Neuronal stem cell (in vitro differentiated cells): ENCODE measurements around the gene CMSS1.

Experiments
- DNase-seq: peaks from one replicate; pipeline ENCODE4 v3.0.0-alpha.2; 2013; ENCODE audit warnings: low spot score
- H2AFZ ChIP-seq: one replicate; pipeline ENCODE4 v1.6.1; 2013; ENCODE audit warnings: mild to moderate bottlenecking, low read length, inconsistent platforms
- H2AK5ac ChIP-seq: 2 replicates; pipeline ENCODE4 v1.6.1; 2013; ENCODE audit warnings: low read depth, mild to moderate bottlenecking, inconsistent platforms, low read length, moderate library complexity, mixed read lengths
- H2BK120ac ChIP-seq: 2 replicates; pipeline ENCODE4 v1.6.1; 2013; ENCODE audit warnings: low read depth, mild to moderate bottlenecking, inconsistent platforms, low read length, moderate library complexity, mixed read lengths
- H2BK12ac ChIP-seq: one replicate; pipeline ENCODE4 v1.6.1; 2013; ENCODE audit warnings: low read length, inconsistent platforms
- H2BK15ac ChIP-seq: 2 replicates; pipeline ENCODE4 v1.6.1; 2013; ENCODE audit warnings: mild to moderate bottlenecking, low read length, inconsistent platforms, mixed read lengths
- H2BK5ac ChIP-seq: one replicate; pipeline ENCODE4 v1.6.1; 2013; ENCODE audit warnings: inconsistent platforms, mild to moderate bottlenecking, low read length, moderate library complexity
- H3K14ac ChIP-seq: one replicate; pipeline ENCODE4 v1.6.1; 2013; ENCODE audit warnings: low read length, inconsistent platforms
- H3K18ac ChIP-seq: 2 replicates; pipeline ENCODE4 v1.6.1; 2013; ENCODE audit warnings: low read length, inconsistent platforms
- H3K23ac ChIP-seq: 2 replicates; pipeline ENCODE4 v1.6.1; 2013; ENCODE audit warnings: low read depth, mild to moderate bottlenecking, mixed read lengths, low read length, inconsistent platforms; ENCODE audit not compliant: poor library complexity
- H3K27ac ChIP-seq: replicated peaks from 3 replicates; pipeline ENCODE4 v1.5.1; 2013; ENCODE audit warnings: low read length, inconsistent platforms
- H3K27me3 ChIP-seq, 3 experiments: 2 replicates each; pipeline ENCODE4 v1.6.1; 2013; ENCODE audit warnings: low read length in 3 of 3, mild to moderate bottlenecking in 2 of 3, inconsistent platforms in 1 of 3, low read depth in 1 of 3, mixed read lengths in 1 of 3, moderate library complexity in 1 of 3; ENCODE audit not compliant: control insufficient read depth in 3 of 3, insufficient read depth in 3 of 3
- H3K36me3 ChIP-seq, 2 donors: replicated peaks in 1 of 2; 2 replicates each; pipeline ENCODE4 v1.6.1; 2013; ENCODE audit warnings: low read length in 2 of 2; ENCODE audit not compliant: control insufficient read depth in 2 of 2, insufficient read depth in 2 of 2
- H3K4ac ChIP-seq: 2 replicates; pipeline ENCODE4 v1.6.1; 2013; ENCODE audit warnings: inconsistent platforms, mild to moderate bottlenecking, low read length, moderate library complexity
- H3K4me1 ChIP-seq, 2 donors: 1 replicate in 1 of 2; 2 replicates in 1 of 2; pipeline ENCODE4 v1.6.1; 2013; ENCODE audit warnings: low read length in 2 of 2, low read depth in 1 of 2; ENCODE audit not compliant: control insufficient read depth in 2 of 2, insufficient read depth in 1 of 2
- H3K4me2 ChIP-seq: one replicate; pipeline ENCODE4 v1.6.1; 2013; ENCODE audit warnings: mild to moderate bottlenecking, low read length, inconsistent platforms; ENCODE audit not compliant: insufficient read depth, poor library complexity, severe bottlenecking
- H3K4me3 ChIP-seq, 2 donors: 2 replicates each; pipeline ENCODE4 v1.5.1; 2013; ENCODE audit warnings: low read length in 2 of 2, mild to moderate bottlenecking in 2 of 2, inconsistent platforms in 1 of 2, moderate library complexity in 1 of 2
- H3K79me1 ChIP-seq: one replicate; pipeline ENCODE4 v1.6.1; 2013; ENCODE audit warnings: low read depth, mild to moderate bottlenecking, inconsistent platforms, low read length, moderate library complexity
- H3K9ac ChIP-seq: one replicate; pipeline ENCODE4 v1.6.1; 2013; ENCODE audit warnings: mild to moderate bottlenecking, low read depth, low read length, inconsistent platforms; ENCODE audit not compliant: poor library complexity
- H3K9me3 ChIP-seq, 2 donors: replicated peaks in 1 of 2; 2 replicates each; pipeline versions ENCODE3 to v1.6.1; 2013; ENCODE audit warnings: low read length in 2 of 2, mild to moderate bottlenecking in 2 of 2, inconsistent platforms in 1 of 2, low read depth in 1 of 2, mixed read lengths in 1 of 2, moderate library complexity in 1 of 2; ENCODE audit not compliant: control insufficient read depth in 2 of 2, insufficient read depth in 1 of 2
- H4K8ac ChIP-seq: one replicate; pipeline ENCODE4 v1.6.1; 2013; ENCODE audit warnings: low read depth, mild to moderate bottlenecking, inconsistent platforms, low read length, moderate library complexity
- H4K91ac ChIP-seq: one replicate; pipeline ENCODE4 v1.6.1; 2013; ENCODE audit warnings: low read length, low read depth, mild to moderate bottlenecking, inconsistent platforms; ENCODE audit not compliant: poor library complexity
- WGBS, 2 donors: extraction: QIAGEN DNeasy Blood & Tissue Kit; methylation state at CpG; one replicate each; pipeline ENCODE4 v1.1.7; 2013; ENCODE audit warnings: missing lambda C conversion rate in 2 of 2, mixed read lengths in 1 of 2; ENCODE audit not compliant: insufficient read length in 2 of 2, insufficient replicate concordance in 1 of 2; ENCODE audit errors: extremely low coverage in 2 of 2; 5-methylcytosine and 5-hydroxymethylcytosine counted together

The CMSS1 gene

DNA sequence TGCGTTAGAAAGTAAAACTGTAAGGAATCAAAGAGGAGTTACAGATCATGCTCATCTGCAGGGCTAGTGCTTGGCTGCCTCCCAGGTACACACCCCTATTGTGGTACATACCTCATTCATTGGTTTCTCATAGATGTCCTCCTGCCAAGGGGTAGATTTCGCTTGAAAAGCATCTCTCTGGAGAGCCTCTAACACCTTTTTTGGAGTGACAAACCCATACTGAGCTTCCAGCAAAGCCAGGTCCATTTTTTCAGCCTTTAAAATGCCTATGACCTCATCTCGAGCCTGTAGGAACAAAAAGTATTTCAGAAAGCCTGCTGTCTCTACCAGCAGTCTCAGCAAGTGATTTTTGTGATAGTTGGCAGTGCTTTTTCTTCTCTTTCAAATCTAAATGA is 112.1 kb downstream of the CMSS1 start:
- no CpG with 5 or more reads among the region's 3 CpGs for WGBS, 2 donors
- DNase-seq, result no peak

DNA sequence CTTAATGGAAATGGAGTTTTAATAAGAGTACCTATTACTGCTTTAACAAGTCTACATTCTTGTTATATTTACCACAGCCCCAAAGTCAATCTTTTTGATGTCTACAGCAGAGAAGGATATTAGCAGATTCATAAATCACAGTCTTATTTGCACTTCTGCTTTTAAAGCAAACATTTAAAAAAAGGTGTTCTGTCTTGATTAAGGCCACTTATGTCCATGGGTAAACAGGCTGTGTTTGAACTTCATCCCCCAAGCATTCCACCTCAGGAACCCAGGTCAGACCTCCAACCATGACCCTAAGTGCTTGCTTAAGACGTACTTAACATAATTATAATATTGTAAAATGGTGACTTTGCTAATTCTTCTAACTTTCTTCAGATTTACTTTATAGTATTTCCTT is 113.4 kb downstream of the CMSS1 start:
- Histone ChIP-seq H3K4ac (no peak overlapping the region), H3K4me2 (no peak overlapping the region), H2BK15ac (no peak overlapping the region), H3K9me3 (no peaks in the 10 kb centered on the region), H3K27me3 (no peaks in the 10 kb centered on the region), H3K4me1 (peaks cover 19 to 25% of the 10 kb centered on the region in 2 donors), H3K14ac (no peak overlapping the region), H4K91ac (no peak overlapping the region), H2BK12ac (no peak overlapping the region), H3K4me3 (no peak overlapping the region), H2AK5ac (no peak overlapping the region), H3K36me3 (no peaks in the 10 kb centered on the region), H3K18ac (no peak overlapping the region), H3K23ac (no peak overlapping the region), H2AFZ (no peak overlapping the region), H3K27ac (no peak overlapping the region), H2BK120ac (no peak overlapping the region), H3K9ac (no peak overlapping the region), H2BK5ac (no peak overlapping the region), H3K79me1 (peaks cover 2% of the 10 kb centered on the region), H4K8ac (no peak overlapping the region)
- no CpG with 5 or more reads among the region's 1 CpG for WGBS, 2 donors
- DNase-seq, result no peak

More for the DNA sequence above, 112.1 kb downstream of the CMSS1 start:
- no peak overlapping the region for H2BK5ac ChIP-seq
- no peaks in the 10 kb centered on the region for H3K27me3 ChIP-seq
- no peaks in the 10 kb centered on the region for H3K36me3 ChIP-seq
- H3K4me3 ChIP-seq, result no peak overlapping the region
- no peak overlapping the region for H3K4me2 ChIP-seq
- no peak overlapping the region for H2BK12ac ChIP-seq
- no peak overlapping the region for H4K8ac ChIP-seq
- H3K9me3 ChIP-seq, result no peaks in the 10 kb centered on the region
- no peak overlapping the region for H3K4ac ChIP-seq
- no peak overlapping the region for H2AFZ ChIP-seq
- no peak overlapping the region for H3K23ac ChIP-seq
- peaks cover 19 to 22% of the 10 kb centered on the region in 2 donors for H3K4me1 ChIP-seq
- H2BK120ac ChIP-seq, result no peak overlapping the region
- no peak overlapping the region for H2AK5ac ChIP-seq
- H2BK15ac ChIP-seq, result no peak overlapping the region
- no peak overlapping the region for H3K27ac ChIP-seq
- H3K9ac ChIP-seq, result no peak overlapping the region
- peaks cover 2% of the 10 kb centered on the region for H3K79me1 ChIP-seq
- H4K91ac ChIP-seq, result no peak overlapping the region
- no peak overlapping the region for H3K18ac ChIP-seq
- H3K14ac ChIP-seq, result no peak overlapping the region

- Histone ChIP-seq H3K36me3 (no peaks in the 10 kb centered on the region), H4K91ac (no peak overlapping the region), H3K4me1 (peaks cover 9 to 12% of the 10 kb centered on the region in 2 donors), H2BK15ac (no peak overlapping the region), H3K27me3 (no peaks in the 10 kb centered on the region), H3K4ac (no peak overlapping the region), H3K27ac (no peak overlapping the region), H3K23ac (no peak overlapping the region), H3K79me1 (peaks cover 2% of the 10 kb centered on the region), H3K4me3 (no peak overlapping the region), H3K9ac (no peak overlapping the region), H2BK5ac (no peak overlapping the region), H2AK5ac (no peak overlapping the region), H3K14ac (no peak overlapping the region), H2BK120ac (no peak overlapping the region), H3K18ac (no peak overlapping the region), H4K8ac (no peak overlapping the region), H2BK12ac (no peak overlapping the region), H3K4me2 (no peak overlapping the region), H3K9me3 (no peaks in the 10 kb centered on the region), H2AFZ (no peak overlapping the region)
- WGBS, 2 donors, result no CpG with 5 or more reads among the region's 5 CpGs
- DNase-seq, result no peak
Measured at GRCh38 chr3:99933971-99934750, 116.5 kb downstream of the CMSS1 start.

DNA sequence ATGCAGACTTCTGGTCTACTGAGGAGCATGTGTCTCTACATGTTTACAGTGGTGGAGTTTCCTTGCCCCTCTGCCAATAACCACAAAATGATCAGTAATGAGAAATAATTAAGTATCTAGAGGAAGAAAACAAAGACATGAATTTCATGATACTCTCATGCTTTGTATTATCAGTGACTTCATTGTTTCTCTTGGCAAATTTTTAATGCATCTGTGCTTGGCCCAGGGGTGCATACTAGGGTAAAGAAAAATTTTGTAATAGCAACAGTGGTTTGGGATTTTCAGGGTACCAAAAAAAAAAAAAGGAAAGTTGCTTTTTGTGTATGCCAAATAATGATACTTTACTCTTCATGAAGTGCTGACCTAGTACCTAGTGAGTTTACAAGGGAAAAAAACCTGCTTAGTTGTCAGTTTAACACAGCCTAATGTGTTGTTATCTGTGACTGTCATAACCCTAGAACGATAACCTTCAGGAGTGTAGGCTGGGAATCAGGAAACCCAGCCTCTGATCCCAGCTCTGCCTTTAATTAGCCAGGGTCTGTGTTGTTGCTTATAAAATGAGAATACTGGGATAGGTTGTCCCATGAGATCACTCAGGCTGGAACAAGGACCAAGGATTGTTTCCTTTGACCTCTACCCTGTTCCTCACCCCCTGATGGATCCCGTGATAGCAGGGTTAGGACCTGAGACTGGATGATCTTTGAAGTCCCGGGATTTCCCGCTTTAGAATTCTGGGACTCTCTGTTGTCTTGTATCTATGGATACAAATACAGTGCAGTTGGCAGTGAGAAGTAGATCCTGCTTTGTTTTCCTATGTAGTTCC is 117.5 kb downstream of the CMSS1 start:
- Histone ChIP-seq H3K27ac (no peak overlapping the region), H2AK5ac (no peak overlapping the region), H3K4me1 (peaks cover 4 to 6% of the 10 kb centered on the region in 2 donors), H3K36me3 (no peaks in the 10 kb centered on the region), H3K27me3 (no peaks in the 10 kb centered on the region), H3K23ac (no peak overlapping the region), H3K4me3 (no peak overlapping the region), H2BK15ac (no peak overlapping the region), H2BK120ac (no peak overlapping the region), H3K4me2 (no peak overlapping the region), H2BK12ac (no peak overlapping the region), H3K9ac (no peak overlapping the region), H4K8ac (no peak overlapping the region), H2AFZ (no peak overlapping the region), H3K14ac (no peak overlapping the region), H3K9me3 (no peaks in the 10 kb centered on the region), H3K4ac (no peak overlapping the region), H3K79me1 (peaks cover 2% of the 10 kb centered on the region), H4K91ac (no peak overlapping the region), H3K18ac (no peak overlapping the region), H2BK5ac (no peak overlapping the region)
- no CpG with 5 or more reads among the region's 4 CpGs for WGBS, 2 donors
- DNase-seq, result no peak
